ENCODE measurements around the gene PAQR8.

The PAQR8 gene

DNA sequence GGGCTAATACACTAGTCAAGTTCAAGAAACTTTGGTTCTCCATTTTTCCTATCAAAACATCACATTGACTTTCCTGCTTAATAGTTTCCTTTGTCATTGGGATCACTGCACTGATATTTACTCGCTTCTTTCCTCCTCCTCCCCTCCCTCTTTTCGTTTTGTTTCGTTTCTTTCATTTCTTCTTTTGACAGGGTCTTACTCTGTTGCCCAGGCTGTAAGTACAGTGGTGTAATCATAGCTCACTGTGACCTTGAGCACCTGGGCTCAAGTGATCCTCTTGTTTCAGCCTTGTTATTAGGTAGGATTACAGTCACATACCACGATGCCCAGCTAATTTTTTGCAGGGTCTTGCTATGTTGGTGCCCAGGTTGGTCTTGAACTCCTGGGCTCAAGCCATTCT is 12.3 kb downstream of the PAQR8 start:
- Mint-ChIP-seq H3K4me3 (no peak overlapping the region), H3K27ac (no peak overlapping the region), H3K9me3 (peaks cover 17% of the 10 kb centered on the region), H3K27me3 (ENCODE audit: low read depth, poor library complexity) (no peaks in the 10 kb centered on the region), H3K36me3 (ENCODE audit: low read depth) (peaks cover 27% of the 10 kb centered on the region), H3K4me1 (no peaks in the 10 kb centered on the region)
- no peak for DNase-seq
- TF ChIP-seq, protein P1, sequence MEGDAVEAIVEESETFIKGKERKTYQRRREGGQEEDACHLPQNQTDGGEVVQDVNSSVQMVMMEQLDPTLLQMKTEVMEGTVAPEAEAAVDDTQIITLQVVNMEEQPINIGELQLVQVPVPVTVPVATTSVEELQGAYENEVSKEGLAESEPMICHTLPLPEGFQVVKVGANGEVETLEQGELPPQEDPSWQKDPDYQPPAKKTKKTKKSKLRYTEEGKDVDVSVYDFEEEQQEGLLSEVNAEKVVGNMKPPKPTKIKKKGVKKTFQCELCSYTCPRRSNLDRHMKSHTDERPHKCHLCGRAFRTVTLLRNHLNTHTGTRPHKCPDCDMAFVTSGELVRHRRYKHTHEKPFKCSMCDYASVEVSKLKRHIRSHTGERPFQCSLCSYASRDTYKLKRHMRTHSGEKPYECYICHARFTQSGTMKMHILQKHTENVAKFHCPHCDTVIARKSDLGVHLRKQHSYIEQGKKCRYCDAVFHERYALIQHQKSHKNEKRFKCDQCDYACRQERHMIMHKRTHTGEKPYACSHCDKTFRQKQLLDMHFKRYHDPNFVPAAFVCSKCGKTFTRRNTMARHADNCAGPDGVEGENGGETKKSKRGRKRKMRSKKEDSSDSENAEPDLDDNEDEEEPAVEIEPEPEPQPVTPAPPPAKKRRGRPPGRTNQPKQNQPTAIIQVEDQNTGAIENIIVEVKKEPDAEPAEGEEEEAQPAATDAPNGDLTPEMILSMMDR (IDR thresholded peaks at IDR 0.05), result no peak

DNA sequence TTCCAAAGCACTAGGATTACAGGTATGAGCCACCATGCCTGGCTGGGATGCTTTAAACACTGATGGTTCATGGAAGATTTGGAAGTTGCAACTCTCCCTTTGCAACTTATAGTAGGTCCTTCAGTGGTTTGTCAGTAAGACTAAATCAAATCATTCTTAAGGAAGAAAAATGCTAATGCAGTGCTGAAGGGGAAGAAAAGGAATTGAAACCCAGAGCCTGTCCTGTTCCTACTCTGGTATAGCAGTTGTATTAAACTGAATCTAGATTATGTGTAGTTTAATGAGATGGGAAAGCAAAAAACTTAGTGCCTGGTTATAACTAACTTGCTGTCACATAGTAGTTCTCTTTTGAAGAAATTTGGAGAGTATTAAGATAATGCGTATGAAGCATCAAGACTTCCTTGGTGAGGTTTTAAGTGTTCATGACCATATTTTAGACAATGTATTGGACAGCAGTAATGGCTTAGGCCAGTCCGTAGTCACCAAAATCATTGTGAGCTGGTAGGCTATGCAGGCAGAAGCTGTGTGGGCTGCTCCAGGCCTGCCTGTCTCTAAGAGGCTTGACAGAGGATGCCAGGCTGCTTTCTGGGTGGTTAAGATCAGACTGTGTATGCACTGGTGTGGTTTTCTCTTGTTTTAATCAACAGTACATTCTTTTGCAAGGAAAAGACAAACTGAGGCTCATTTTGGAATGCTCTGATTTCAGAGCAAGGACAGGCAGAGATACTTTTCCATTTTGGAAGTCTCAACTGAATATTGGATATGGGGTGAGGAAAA is 14.0 kb downstream of the PAQR8 start:
- Mint-ChIP-seq H3K27me3 (ENCODE audit: low read depth, poor library complexity) (no peaks in the 10 kb centered on the region), H3K36me3 (ENCODE audit: low read depth) (peaks cover 41% of the 10 kb centered on the region), H3K4me3 (no peak overlapping the region), H3K4me1 (no peaks in the 10 kb centered on the region), H3K9me3 (peaks cover 17% of the 10 kb centered on the region), H3K27ac (no peak overlapping the region)
- TF ChIP-seq, protein P1 (IDR thresholded peaks at IDR 0.05), result no peak
- DNase-seq, result no peak

DNA sequence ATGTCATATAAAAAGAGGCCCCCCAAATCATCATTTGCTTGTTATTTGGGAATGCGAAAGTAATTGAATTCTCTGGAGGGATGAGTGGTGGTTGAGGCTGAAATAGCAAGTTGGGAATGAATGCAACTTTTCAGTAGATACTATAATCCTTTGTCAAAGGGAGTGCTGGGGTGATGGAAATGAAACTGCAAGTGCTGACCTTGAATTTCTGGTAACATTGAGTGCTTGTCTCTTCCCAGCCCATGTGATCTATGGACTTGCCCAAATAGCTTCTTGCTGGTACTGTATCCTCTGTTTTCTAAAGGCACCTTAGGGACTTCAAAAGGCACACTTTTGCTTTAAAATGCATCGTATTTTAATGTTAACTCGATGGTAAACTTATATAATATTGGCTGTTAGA is 14.8 kb downstream of the PAQR8 start:
- Mint-ChIP-seq H3K36me3 (ENCODE audit: low read depth) (peaks cover 49% of the 10 kb centered on the region), H3K4me1 (no peaks in the 10 kb centered on the region), H3K27me3 (ENCODE audit: low read depth, poor library complexity) (no peaks in the 10 kb centered on the region), H3K27ac (no peak overlapping the region), H3K4me3 (no peak overlapping the region), H3K9me3 (peaks cover 17% of the 10 kb centered on the region)
- DNase-seq, result no peak
- TF ChIP-seq, protein P1 (IDR thresholded peaks at IDR 0.05), result no peak

DNA sequence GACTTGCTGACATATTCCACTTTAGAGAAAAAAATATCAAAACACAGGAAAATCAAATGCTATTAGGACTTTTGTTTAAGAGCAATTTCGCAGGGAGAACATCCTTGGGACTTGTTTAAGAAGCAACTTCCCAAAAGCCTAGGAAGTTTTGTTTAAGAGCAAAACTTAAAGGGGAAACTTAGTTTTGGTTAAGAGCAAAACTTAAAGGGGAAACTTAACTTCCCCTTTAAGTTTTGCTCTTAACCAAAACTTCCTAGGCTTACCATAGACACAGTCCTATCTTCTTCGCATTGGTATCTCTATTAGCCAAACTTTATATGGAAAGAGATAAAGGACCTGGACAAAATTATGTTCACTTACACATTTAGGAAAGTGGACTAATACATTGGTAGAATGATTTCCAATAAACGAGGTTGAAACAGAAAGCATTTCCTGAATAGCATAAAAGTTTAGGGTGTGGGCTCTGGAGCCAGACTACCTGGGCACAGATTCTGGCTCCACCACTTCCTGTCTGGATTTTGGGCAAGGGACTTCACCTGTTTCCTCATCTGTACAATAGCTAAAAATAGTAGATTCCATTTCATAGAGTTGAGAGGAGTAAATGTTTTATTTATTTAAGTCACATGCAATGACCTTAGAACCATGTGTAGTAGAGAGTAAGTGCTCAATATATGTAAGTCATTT is 15.7 kb downstream of the PAQR8 start:
- Mint-ChIP-seq H3K27me3 (ENCODE audit: low read depth, poor library complexity) (no peaks in the 10 kb centered on the region), H3K9me3 (peaks cover 22% of the 10 kb centered on the region), H3K4me1 (no peaks in the 10 kb centered on the region), H3K36me3 (ENCODE audit: low read depth) (peaks cover 56% of the 10 kb centered on the region), H3K27ac (no peak overlapping the region), H3K4me3 (no peak overlapping the region)
- no peak for DNase-seq
- TF ChIP-seq, protein P1 (IDR thresholded peaks at IDR 0.05), result no peak

DNA sequence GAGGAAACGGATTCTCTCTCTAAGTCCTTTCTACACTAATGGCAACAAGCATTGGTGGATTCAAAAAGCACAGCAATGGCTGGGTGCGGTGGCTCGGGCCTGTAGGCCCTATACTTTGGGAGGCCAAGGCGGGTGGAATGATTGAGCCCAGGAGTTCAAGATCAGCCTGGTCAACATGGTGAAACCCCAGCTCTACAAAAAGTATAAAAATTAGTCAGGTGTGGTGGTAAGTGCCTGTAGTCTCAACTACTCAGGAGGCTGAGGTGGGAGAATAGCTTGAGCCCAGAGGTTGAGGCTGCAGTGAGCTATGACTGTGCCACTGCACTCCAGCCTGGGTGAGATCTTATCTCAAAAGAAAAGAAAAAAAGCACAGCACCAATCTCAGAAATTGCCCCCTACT is 19.3 kb downstream of the PAQR8 start:
- DNase-seq, result no peak
- H3K36me3 Mint-ChIP-seq (ENCODE audit: low read depth), result peaks cover 67% of the 10 kb centered on the region
- H3K4me1 Mint-ChIP-seq, result no peaks in the 10 kb centered on the region
- TF ChIP-seq, protein P1 (IDR thresholded peaks at IDR 0.05), result no peak
- peaks cover 28% of the 10 kb centered on the region for H3K9me3 Mint-ChIP-seq
- H3K27me3 Mint-ChIP-seq (ENCODE audit: low read depth, poor library complexity), result no peaks in the 10 kb centered on the region
- no peak overlapping the region for H3K27ac Mint-ChIP-seq
- no peak overlapping the region for H3K4me3 Mint-ChIP-seq

Measured in nephron progenitor cell (in vitro differentiated cells).